ENCODE data around the gene ATXN10.

ATXN10 gene

GRCh38 chr22:45686004-45686403, 14.4 kb downstream of the ATXN10 start:
- TF ChIP-seq CTCF (conservative IDR thresholded peaks at IDR 0.05; ENCODE audit: low read length), result no peak

GRCh38 chr22:45686836-45687235, 15.2 kb downstream of the ATXN10 start:
- peak; percentile 72 for DNase-seq (ENCODE audit: low read depth)
- no peak for TF ChIP-seq CTCF (conservative IDR thresholded peaks at IDR 0.05; ENCODE audit: low read length)
- H3K4me3 ChIP-seq (ENCODE audit: low read length), result no peak overlapping the region

More at GRCh38 chr22:45686004-45686403, 14.4 kb downstream of the ATXN10 start:
- H3K4me3 ChIP-seq (ENCODE audit: low read length), result no peak overlapping the region
- peak; percentile 34 for DNase-seq (ENCODE audit: low read depth)

- TF ChIP-seq CTCF (conservative IDR thresholded peaks at IDR 0.05; ENCODE audit: low read length), result no peak
- no peak overlapping the region for H3K4me3 ChIP-seq (ENCODE audit: low read length)
- DNase-seq (ENCODE audit: low read depth), result peak; percentile 92
Observed at GRCh38 chr22:45688600-45689080, 17.0 kb downstream of the ATXN10 start.

GRCh38 chr22:45689211-45689610, 17.6 kb downstream of the ATXN10 start:
- no peak for TF ChIP-seq CTCF (conservative IDR thresholded peaks at IDR 0.05; ENCODE audit: low read length)
- H3K4me3 ChIP-seq (ENCODE audit: low read length), result no peak overlapping the region
- no peak for DNase-seq (ENCODE audit: low read depth)

GRCh38 chr22:45690008-45690407, 18.4 kb downstream of the ATXN10 start:
- TF ChIP-seq CTCF (conservative IDR thresholded peaks at IDR 0.05; ENCODE audit: low read length), result no peak
- no peak for DNase-seq (ENCODE audit: low read depth)
- no peak overlapping the region for H3K4me3 ChIP-seq (ENCODE audit: low read length)

GRCh38 chr22:45692549-45692948, 20.9 kb downstream of the ATXN10 start:
- DNase-seq (ENCODE audit: low read depth), result peak; percentile 59
- no peak for TF ChIP-seq CTCF (conservative IDR thresholded peaks at IDR 0.05; ENCODE audit: low read length)
- H3K4me3 ChIP-seq (ENCODE audit: low read length), result no peak overlapping the region

GRCh38 chr22:45693835-45694234, 22.2 kb downstream of the ATXN10 start:
- DNase-seq (ENCODE audit: low read depth), result peak; percentile 42
- TF ChIP-seq CTCF (conservative IDR thresholded peaks at IDR 0.05; ENCODE audit: low read length), result no peak
- H3K4me3 ChIP-seq (ENCODE audit: low read length), result no peak overlapping the region

Measured in AG10803 (cell line).